GM19328 (cell line): ENCODE results near the gene FERMT1.
"Not testable (repeated sequence)": the region's sequence is repeated elsewhere in the genome, so short reads cannot be mapped to it uniquely, and the experiment has no call there.

Experiments
- ATAC-seq: cut with Tn5 transposase; IDR thresholded peaks from one replicate; pipeline ENCODE4 v1.9.1; 2021; ENCODE audit warnings: mild to moderate bottlenecking, moderate library complexity; ENCODE audit not compliant: unreplicated experiment

The FERMT1 gene

DNA sequence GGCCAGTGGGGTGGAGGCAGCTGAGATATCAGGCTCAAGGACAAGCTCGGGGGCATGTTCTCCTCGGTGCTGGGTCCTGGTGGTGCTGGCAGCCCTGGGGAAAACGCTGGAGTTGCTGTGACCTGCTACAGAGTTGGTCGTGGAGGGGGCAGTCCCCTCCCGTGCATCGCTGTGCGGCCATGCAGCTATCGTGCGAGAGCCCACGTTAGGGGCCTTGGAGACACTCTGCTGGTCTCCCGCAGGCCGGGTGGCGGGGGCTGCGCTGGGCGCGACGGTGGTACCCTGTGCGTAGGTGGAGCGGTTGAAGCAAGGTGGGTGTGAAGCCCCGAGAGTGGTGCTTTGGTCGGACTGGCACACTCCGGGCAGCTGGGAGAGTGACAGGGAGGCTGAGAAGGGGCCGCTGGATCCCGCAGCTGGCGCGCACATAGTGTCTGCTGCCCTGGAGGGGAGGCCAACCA lies 81.0 kb downstream of the FERMT1 start:
- ATAC-seq = no peak

DNA sequence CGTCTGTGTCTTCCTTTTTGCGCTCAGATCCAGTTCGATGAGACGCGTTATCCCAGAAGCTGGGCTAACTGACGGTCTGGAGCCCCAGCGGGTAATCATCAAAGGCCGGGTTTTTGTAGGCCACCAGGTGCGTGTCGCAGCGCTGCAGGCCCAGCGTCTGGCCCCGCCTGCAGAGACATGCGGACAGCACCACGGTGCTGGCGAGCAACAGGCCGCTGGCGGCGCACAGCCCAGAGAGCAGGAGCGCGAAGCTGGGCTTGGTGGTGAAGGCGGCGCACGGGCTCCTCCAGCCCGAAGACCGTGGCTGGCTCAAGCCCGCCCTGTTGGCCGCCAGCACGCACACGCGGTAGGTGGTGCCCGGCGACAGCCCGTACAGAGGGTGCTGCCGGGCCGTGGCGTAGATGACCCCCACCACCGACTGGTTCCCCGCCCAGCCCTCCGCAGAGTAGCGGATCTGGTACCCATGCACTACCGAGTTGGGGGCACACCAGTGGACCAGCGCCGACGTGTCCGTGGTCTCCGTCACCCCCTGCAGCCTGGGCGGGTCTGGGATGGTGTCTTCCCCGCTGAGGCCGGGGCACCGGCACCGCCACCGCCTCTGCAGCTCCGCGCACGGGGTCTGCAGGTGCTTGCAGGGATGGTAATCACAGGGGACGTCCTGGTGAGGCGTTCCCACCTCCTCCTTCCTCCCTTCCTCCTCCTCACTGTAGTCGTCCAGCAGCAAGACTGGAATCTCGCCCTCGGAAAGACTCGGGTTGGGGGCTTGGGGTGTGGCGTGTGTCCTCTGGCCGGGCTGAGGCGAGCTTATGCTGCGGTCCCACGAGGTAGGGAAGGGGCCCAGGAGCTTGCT lies 81.6 kb downstream of the FERMT1 start:
- no peak for ATAC-seq

- ATAC-seq = no peak
Observed at GRCh38 chr20:6040540-6040939, 82.3 kb downstream of the FERMT1 start.

DNA sequence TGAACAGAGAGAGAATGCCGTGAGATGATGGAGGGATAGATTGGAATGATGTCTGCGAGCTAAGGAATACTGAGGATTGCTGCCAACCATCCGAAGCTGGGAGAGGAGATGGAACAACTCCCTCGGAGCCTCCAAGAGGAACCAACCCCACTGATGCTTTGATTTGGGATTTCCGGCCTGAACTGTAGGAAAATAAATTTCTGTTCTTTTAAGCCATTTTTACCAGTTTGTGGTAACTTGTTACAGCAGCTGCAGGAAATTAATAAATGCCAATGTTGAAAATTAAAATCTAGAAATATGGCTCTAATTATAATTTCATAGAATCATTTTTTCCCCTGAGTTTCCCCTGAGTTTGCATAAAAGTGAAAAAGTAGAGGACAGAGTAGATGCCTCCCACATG lies 83.1 kb downstream of the FERMT1 start:
- ATAC-seq = no peak

GRCh38 chr20:6038256-6038655 lies 84.6 kb downstream of the FERMT1 start:
- ATAC-seq = no peak

- ATAC-seq = no peak
Observed at GRCh38 chr20:6037082-6037481, 85.7 kb downstream of the FERMT1 start.

- ATAC-seq = no peak
Observed at GRCh38 chr20:6036213-6036612, 86.6 kb downstream of the FERMT1 start.

DNA sequence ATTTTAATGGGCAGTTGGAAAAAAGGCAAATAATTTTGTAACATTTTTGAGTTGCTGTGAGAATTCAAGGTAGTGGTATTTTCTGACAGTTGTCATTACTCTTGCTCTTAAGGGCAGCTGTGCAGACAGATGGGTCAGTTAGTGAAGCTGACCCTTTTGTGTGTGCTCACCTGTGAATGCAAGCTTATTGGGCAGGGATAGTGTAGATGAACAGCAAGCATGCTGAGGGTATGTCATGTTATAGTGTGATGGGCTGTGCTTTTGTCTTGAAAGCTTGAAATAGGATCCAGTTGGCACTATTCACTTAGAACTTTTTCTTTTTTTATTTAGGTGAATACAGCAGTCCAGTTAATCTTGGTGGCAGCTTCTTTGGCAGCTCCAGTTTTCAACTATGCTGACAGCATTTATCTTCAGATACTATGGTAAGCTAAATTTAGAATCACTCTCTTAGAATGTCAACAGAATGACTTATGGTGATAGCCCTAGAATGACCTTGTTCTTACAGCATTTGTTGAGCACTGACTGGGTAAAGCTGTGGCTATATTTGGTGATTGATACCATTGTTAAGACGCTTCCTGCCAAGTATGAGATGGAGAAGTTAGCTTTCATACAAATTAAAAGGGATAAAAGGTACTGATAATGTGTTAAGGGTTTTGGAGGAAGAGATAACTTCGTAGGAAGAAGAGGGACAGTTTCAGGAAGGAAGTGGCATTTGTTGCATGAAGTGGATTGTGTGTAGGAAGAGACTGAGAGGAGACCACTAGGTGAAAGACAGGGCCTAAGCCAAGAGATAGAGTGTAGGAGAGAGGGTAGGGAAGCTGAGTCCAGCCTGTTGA lies 88.5 kb downstream of the FERMT1 start:
- no peak for ATAC-seq

DNA sequence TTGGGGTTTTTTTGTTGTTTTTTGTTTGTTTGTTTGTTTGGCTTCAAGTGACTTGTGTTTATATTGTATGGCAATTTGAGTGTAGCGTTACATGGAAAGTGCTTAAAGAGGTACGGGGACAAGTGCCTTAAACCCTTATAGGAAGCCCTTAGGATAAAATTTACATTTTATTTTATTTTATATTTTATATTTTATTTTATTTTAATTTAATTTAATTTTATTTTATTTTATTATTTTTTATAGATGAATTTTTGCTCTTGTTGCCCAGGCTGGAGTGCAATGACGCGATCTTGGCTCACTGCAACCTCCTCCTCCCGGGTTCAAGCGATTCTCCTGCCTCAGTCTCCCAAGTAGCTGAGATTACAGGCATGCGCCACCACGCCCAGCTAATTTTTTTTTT lies 89.9 kb downstream of the FERMT1 start:
- not testable (repeated sequence) for ATAC-seq

GRCh38 chr20:6030453-6031080 lies 92.3 kb downstream of the FERMT1 start:
- ATAC-seq = no peak

GRCh38 chr20:6029538-6029937 lies 93.3 kb downstream of the FERMT1 start:
- no peak for ATAC-seq

- no peak for ATAC-seq
Observed at GRCh38 chr20:6028818-6029217, 94.0 kb downstream of the FERMT1 start.

DNA sequence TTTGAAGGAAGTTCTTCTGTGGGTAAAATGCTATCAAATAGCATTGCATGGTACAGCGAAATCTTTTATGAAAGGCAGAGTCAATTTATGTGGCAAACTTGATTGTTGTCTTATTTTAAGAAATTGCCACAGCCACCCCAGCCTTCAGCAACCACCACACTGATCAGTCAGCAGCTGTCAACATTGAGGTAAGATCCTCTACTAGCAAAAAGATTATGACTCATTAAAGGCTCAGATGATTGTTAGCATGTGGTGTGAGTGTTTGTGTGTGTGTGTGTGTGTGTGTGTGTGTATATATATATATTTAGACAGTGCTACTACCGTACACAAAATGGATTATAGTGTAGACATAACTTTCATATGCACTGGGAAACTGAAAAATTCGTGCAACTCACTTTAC lies 96.8 kb downstream of the FERMT1 start:
- no peak for ATAC-seq
